HUES6 (cell line): ENCODE measurements around the gene ENTPD1.

Experiments used
- H3K27ac ChIP-seq: 2 replicates; pipeline ENCODE4 v1.7.0; 2013; ENCODE audit warnings: low read depth, mild to moderate bottlenecking, low read length, inconsistent platforms
- H3K27me3 ChIP-seq: 2 replicates; pipeline ENCODE4 v1.6.1; 2013; ENCODE audit warnings: low read length; ENCODE audit not compliant: control insufficient read depth, insufficient read depth
- H3K36me3 ChIP-seq: 2 replicates; pipeline ENCODE4 v1.6.1; 2013; ENCODE audit warnings: low read length; ENCODE audit not compliant: control insufficient read depth, insufficient read depth
- H3K4me1 ChIP-seq: 2 replicates; pipeline ENCODE4 v1.6.1; 2013; ENCODE audit warnings: low read length; ENCODE audit not compliant: control insufficient read depth, insufficient read depth
- H3K4me3 ChIP-seq: 2 replicates; pipeline ENCODE4 v1.5.1; 2013; ENCODE audit warnings: low read depth, low read length
- H3K9ac ChIP-seq: one replicate; pipeline ENCODE4 v1.6.1; 2013; ENCODE audit warnings: mild to moderate bottlenecking, low read length
- H3K9me3 ChIP-seq: 2 replicates; pipeline ENCODE4 v1.6.1; 2013; ENCODE audit warnings: low read depth, low read length; ENCODE audit not compliant: control insufficient read depth, insufficient read depth

Gene ENTPD1

DNA sequence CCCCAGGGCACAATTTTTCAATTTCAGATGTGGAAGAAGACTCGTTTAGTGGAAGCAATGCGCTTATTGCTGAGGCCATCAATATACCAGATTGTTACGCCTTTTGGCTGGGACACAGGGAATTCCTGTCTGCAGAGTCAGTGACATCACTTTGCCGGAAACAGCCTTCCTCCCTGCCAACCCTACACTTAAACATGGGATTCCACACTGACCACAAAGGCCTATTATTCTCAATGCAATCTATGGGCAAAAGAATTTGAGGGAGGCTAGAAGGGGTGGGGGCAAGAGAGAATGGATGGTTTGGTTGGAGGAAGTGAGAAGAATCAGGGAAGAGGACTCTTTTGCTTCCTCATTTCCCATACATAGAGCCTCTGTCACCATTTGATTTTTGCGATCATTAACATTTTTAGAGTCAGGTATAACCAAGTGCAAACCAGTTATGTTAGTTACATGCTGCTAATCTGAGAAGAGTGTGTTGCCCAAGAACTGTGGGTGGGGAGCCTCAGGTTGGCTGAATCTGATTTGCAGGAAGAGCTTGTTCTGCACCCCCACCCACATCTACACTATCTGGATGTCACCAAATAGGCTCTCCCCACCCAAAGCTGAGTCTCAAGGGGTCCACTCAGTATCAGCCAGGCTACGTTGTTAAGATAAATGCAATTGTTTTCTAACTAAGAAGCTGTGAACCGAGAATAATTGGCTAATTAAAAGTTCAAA is 58.2 kb downstream of the ENTPD1 start:
- Histone ChIP-seq H3K9ac (no peak overlapping the region), H3K4me1 (no peaks in the 10 kb centered on the region; the same call in 1 of the 2 replicates), H3K9me3 (peaks cover 29% of the 10 kb centered on the region), H3K36me3 (no peaks in the 10 kb centered on the region), H3K4me3 (no peak overlapping the region), H3K27me3 (no peaks in the 10 kb centered on the region), H3K27ac (no peak overlapping the region)

DNA sequence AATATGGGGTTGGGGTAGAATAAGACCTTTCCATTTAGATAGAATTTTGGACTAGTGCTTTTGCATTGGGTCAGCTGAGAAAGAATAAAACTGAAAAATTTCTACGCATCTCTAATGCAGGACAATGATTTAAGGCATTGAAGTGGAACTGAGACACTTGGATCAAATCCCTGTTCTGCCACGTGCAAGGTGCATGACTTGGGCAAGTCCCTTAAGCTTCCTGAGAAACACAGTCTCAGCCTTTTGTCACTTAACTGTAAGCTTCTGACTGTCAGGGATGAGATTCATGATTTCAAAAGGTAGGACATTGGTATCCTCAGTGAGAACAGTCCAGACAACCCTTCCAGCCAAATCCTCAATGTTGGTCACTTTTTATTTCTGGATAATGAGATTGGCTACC is 59.2 kb downstream of the ENTPD1 start:
- no peaks in the 10 kb centered on the region for H3K36me3 ChIP-seq

DNA sequence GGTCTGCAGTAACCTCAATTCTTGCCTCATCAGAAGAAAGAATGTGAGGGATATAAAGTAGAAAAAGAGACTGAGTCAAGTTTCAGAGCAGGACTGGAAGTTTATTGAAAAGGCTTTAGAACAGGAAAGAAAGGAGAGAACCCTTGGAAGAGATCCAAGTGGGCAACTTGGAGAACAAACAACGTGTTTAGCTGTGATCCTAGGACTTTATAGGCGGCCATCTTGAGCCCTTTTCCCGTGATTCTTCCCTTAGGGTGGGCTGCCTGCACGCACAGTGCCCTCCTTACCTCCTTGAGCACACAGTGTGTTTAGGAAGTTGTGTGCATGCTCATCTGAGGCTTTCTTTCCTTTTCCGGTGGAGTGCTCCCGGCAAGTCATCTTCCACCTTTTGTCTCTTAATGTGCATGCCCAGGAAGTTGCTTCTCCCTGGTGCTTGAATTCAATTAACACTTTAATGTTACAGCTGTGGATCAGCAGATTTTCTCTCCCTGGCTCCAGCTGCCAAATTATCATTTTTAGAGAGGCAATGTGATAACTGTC is 59.8 kb downstream of the ENTPD1 start:
- Histone ChIP-seq H3K9me3 (peaks cover 18% of the 10 kb centered on the region), H3K4me1 (no peaks in the 10 kb centered on the region; the same call in 1 of the 2 replicates), H3K4me3 (no peak overlapping the region), H3K9ac (no peak overlapping the region), H3K27ac (no peak overlapping the region), H3K36me3 (no peaks in the 10 kb centered on the region), H3K27me3 (no peaks in the 10 kb centered on the region)

More for the DNA sequence above, 59.2 kb downstream of the ENTPD1 start:
- no peak overlapping the region for H3K9ac ChIP-seq
- H3K27me3 ChIP-seq, result no peaks in the 10 kb centered on the region
- H3K4me1 ChIP-seq, result no peaks in the 10 kb centered on the region; the same call in 1 of the 2 replicates
- H3K27ac ChIP-seq, result no peak overlapping the region
- no peak overlapping the region for H3K4me3 ChIP-seq
- H3K9me3 ChIP-seq, result peaks cover 25% of the 10 kb centered on the region

DNA sequence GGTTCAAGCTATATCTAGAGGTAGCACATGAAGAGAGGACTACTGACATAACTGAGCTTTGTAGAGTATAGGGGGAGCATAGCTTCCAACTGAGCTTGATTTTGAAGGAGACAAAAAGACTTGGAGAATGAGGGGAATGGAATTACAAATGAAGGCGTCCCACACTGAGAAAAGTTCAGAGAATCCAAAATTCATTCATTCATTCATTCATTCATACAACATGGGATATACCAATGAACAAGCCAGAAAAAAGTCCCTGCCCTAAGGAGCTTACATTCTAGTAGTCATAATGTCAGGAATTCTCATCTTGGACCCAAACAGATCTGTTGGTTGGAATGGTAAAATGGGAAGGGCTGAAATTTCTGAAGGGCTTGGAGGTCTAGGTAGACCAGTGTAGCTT is 62.0 kb downstream of the ENTPD1 start:
- H3K27me3 ChIP-seq, result no peaks in the 10 kb centered on the region
- no peaks in the 10 kb centered on the region; the same call in 1 of the 2 replicates for H3K4me1 ChIP-seq
- no peak overlapping the region for H3K4me3 ChIP-seq
- no peak overlapping the region for H3K9ac ChIP-seq
- H3K27ac ChIP-seq, result no peak overlapping the region
- H3K9me3 ChIP-seq, result peaks cover 8% of the 10 kb centered on the region
- no peaks in the 10 kb centered on the region for H3K36me3 ChIP-seq

DNA sequence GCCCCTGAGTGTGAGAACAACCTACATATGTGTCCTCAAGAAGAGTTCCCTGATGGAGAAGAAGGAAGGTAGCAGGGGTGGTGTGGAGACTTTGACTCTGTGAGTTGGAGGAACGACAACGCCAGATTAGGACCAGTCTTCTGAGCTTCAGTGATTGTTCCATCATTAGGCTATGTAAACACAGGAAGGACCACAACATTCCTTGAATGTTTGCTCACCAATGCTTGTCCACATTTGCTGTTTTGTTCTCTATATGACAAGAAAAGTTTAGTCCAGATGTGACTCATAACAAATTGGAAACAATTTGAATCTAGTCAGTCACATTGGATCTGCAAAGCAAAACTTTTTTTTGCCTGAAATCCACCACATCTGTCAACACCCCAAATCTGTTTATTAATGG is 62.7 kb downstream of the ENTPD1 start:
- Histone ChIP-seq H3K9me3 (peaks cover 8% of the 10 kb centered on the region), H3K27ac (no peak overlapping the region), H3K36me3 (no peaks in the 10 kb centered on the region), H3K27me3 (no peaks in the 10 kb centered on the region), H3K4me3 (no peak overlapping the region), H3K9ac (no peak overlapping the region), H3K4me1 (no peaks in the 10 kb centered on the region; the same call in 1 of the 2 replicates)

DNA sequence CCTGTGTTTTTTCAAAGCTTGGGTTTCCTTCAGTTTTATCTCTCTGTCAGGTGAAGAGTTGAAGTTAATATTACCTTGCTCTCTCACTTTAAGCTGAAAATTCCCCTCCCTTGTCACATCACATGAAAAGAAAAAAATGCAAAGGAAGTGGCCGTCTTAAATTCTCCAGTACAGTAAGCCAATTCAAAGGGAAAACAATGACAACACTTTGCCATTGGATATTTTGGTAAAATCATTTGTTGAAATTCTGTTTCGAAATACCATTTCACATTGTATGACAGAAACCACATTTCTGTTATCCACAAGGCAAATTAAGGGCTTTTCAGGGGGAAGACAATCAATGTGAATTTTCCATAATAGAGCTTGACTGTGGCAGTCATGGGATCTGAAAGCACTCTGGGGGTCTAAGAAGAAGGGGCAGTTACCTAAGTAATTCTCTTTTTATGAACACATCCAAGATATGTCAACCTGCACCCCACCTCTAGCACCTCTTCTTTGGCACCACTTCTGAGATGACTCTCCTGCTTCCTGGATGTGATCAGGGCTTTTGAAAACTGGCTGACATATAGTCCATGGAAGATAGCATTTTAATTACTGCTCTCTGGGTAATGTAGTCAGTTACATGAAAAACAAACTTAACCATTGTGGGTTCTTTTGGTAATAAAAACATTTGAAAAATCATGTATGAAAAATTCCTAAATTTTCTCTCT is 63.8 kb downstream of the ENTPD1 start:
- Histone ChIP-seq H3K9ac (no peak overlapping the region), H3K9me3 (peaks cover 8% of the 10 kb centered on the region), H3K27ac (no peak overlapping the region), H3K4me1 (no peaks in the 10 kb centered on the region; the same call in 1 of the 2 replicates), H3K27me3 (no peaks in the 10 kb centered on the region), H3K4me3 (no peak overlapping the region), H3K36me3 (no peaks in the 10 kb centered on the region)

DNA sequence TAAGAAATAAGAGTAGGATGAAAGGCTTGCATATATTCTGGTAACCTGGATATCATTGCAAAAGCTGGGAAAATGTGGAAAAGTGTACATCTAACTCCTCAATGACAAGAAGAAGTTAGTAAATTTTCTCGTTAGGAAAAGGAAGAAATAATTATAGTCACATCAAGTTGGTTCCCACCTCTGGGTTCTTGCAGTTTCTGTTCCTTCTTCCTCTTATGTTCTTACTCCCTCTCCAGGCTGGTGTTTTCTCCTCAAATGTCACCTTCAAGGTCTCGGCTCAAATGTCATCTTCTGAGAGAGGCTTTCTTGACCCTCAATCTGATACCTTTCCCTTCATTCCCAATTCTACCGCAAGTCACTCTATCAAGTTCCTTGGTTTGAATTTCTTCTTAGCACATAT is 64.4 kb downstream of the ENTPD1 start:
- Histone ChIP-seq H3K9me3 (peaks cover 8% of the 10 kb centered on the region), H3K27ac (no peak overlapping the region), H3K27me3 (no peaks in the 10 kb centered on the region), H3K4me3 (no peak overlapping the region), H3K9ac (no peak overlapping the region), H3K36me3 (no peaks in the 10 kb centered on the region), H3K4me1 (no peaks in the 10 kb centered on the region; the same call in 1 of the 2 replicates)

DNA sequence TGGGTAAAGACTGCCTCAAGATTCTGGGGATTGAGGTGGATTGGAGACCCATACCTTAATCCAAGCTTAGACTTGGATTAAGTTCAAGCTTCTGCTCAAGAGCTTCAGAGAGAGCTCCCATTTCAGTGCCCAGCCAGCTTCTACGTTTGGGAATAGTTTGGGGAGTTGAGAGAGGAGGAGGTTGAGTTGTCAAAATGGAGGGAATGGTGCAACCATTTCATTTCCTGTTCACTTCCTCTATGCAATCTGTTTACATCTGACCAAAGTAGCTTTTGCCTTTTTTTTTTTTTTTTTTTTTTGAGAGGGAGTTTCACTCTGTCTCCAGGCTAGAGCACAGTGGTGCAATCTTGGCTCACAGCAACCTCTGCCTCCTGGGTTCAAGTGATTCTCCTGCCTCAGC is 65.8 kb downstream of the ENTPD1 start:
- Histone ChIP-seq H3K27ac (no peak overlapping the region), H3K9me3 (no peaks in the 10 kb centered on the region)

DNA sequence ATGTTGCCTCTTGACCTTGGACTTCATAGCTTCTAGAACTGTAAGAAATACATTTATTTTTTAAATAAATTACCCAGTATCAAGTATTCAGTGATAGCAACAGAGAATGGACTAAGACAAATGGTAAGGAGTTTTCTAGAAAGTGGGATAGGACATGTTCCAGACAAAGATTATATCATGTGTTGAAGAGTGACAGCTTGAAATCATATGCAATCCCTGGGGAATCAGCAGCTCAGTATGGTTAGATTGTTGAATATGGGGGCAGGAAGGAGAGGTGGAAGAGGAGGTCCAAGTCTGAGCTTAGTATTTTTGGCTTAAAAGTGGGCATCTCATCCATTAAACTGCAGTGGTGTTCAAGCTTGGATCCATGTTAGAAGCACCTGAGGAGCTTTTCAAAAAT is 74.1 kb downstream of the ENTPD1 start:
- no peak overlapping the region for H3K9ac ChIP-seq
- H3K27ac ChIP-seq, result no peak overlapping the region

More for the DNA sequence above, 65.8 kb downstream of the ENTPD1 start:
- H3K36me3 ChIP-seq, result no peaks in the 10 kb centered on the region
- no peaks in the 10 kb centered on the region for H3K27me3 ChIP-seq
- H3K4me1 ChIP-seq, result no peaks in the 10 kb centered on the region; the same call in 1 of the 2 replicates
- H3K9ac ChIP-seq, result no peak overlapping the region
- no peak overlapping the region for H3K4me3 ChIP-seq

DNA sequence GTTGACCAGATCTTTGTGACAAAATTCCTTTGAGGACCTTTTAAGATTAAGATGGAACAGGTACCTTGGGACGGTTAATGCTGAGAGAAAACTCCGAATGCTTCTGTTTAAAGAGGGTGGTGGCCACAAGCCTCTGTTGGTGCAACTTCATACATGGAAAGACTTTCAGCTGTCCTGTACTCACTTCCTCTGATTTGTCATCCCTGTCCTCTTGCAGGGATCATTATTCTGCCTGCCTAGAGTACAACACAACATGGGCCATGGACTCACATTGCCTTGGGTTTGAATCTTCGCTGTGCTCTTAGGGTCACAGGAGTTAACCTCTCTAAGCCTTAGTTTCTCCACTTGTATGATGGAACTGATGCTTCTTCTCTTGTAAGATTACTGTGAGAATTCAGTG is 75.1 kb downstream of the ENTPD1 start:
- Histone ChIP-seq H3K27me3 (no peaks in the 10 kb centered on the region), H3K4me3 (no peak overlapping the region), H3K4me1 (no peaks in the 10 kb centered on the region), H3K9ac (no peak overlapping the region), H3K27ac (no peak overlapping the region), H3K36me3 (no peaks in the 10 kb centered on the region), H3K9me3 (no peaks in the 10 kb centered on the region)

More for the DNA sequence above, 74.1 kb downstream of the ENTPD1 start:
- no peaks in the 10 kb centered on the region for H3K36me3 ChIP-seq
- H3K27me3 ChIP-seq, result no peaks in the 10 kb centered on the region
- H3K4me1 ChIP-seq, result no peaks in the 10 kb centered on the region
- no peak overlapping the region for H3K4me3 ChIP-seq
- no peaks in the 10 kb centered on the region for H3K9me3 ChIP-seq

DNA sequence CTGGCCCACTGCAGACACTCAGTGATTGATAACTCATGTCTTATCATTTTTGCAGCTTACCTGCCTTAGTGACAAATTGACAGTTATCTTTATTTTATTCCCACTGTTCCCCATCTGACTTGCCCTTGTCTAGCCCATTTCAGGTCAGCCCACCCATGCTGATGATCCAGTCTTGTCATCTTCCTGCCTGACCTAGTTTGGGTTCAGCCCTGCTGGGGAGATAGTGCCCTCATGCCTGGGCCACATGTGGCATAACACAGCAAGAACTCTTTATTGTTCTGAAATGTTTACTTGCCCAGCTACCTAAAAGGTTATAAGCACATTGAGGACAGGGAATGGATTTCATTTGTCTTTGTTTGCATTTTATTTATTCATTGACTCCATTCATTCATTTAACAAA is 75.6 kb downstream of the ENTPD1 start:
- Histone ChIP-seq H3K9ac (no peak overlapping the region), H3K27me3 (no peaks in the 10 kb centered on the region), H3K27ac (no peak overlapping the region), H3K4me1 (no peaks in the 10 kb centered on the region), H3K4me3 (no peak overlapping the region), H3K9me3 (no peaks in the 10 kb centered on the region), H3K36me3 (no peaks in the 10 kb centered on the region)
